ENCODE data around the gene S100A12. TPM values are rescaled to one million over a fixed set of nuclear protein-coding genes. Genes with fewer than 3 reads are reported as not detected.

Gene S100A12
- total and polyA plus RNA-seq, 2 donors (not counting 3 experiments of a cell fraction or from before 2014, with no cell fraction given), result not detected

DNA sequence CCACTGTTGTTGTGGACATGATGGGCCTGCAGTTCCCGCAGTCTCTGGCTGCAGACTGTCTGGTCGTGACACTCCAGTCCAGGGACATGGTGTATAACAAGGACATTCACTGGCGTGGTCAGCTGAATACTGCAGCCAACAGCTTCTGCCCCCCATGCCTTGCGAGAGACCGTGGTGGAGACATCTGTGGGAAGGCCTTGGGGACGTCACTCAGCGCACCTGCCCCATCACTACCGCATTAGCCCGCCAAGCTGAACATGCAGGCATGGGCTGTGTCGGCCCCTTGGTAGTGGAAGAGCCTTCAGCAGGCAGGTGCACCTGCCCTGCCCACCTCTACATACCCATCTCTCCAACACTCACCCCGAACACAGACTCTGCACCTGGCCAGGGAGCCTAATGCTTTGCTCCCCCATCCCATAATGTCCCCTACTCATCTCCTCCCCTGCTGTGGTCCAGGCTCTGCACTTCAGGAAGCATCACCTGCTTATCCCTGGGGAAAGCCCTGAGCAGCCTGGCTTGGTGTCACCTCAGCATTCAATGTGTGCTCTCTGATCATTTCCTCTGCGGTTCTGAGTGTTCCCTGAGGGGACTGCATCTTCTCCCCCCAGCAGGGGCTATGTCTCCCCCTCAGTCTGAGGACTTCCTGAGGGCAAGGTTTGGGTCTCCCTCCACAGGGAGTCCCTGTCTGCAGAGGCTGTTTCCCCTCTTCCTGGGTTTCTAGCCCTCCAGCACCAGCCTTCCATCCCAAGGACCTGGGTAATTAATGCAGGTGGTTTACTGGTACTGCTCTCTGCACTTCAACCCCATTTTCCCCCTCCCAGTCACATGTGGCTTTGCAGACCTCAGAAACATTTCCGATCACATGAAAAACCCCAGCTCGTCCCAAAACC is 30.0 kb downstream of the S100A12 start:
- no peak for FAIRE-seq
- Histone ChIP-seq H3K9me3 (replicated peaks; ENCODE audit: control insufficient read depth, insufficient read depth, low read length) (no peaks in the 10 kb centered on the region), H3K79me2 (ENCODE audit: control insufficient read depth, insufficient read depth, low read length) (no peaks in the 10 kb centered on the region), H3K9me1 (replicated peaks; ENCODE audit: control insufficient read depth, extremely low read depth, insufficient read depth, low read length) (no peaks in the 10 kb centered on the region), H3K27ac (ENCODE audit: insufficient read depth, low read depth, low read length) (no peak overlapping the region), H4K20me1 (replicated peaks; ENCODE audit: control insufficient read depth, extremely low read depth, insufficient read depth, low read length) (no peaks in the 10 kb centered on the region), H3K27me3 (ENCODE audit: control insufficient read depth in 2 of 2, insufficient read depth in 2 of 2, low read length in 2 of 2) (peaks cover 2 to 3% of the 10 kb centered on the region in 2 experiments), H3K4me1 (ENCODE audit: control insufficient read depth, extremely low read depth, insufficient read depth, low read length) (no peaks in the 10 kb centered on the region), H3K4me2 (ENCODE audit: insufficient read depth, low read length) (no peak overlapping the region), H3K4me3 (replicated peaks in 1 of 3; ENCODE audit: insufficient read depth in 1 of 3, low read depth in 1 of 3, low read length in 3 of 3) (no peak overlapping the region), H3K9ac (replicated peaks; ENCODE audit: extremely low read depth, insufficient read depth, low read length) (no peak overlapping the region), H2AFZ (ENCODE audit: low read depth, low read length) (no peak overlapping the region), H3K36me3 (ENCODE audit: control insufficient read depth in 2 of 2, extremely low read depth in 1 of 2, insufficient read depth in 2 of 2, low read length in 2 of 2) (no peaks in the 10 kb centered on the region)
- ChIA-PET CTCF (interaction anchor here (1.5 kb wide), 1 partner anchor 149 kb away, joined by 5 read pairs; no protein-coding TSS in a partner anchor), POLR2A (interaction anchor here (0.6 kb wide), 1 partner anchor 232 kb away, joined by 3 read pairs; no protein-coding TSS in a partner anchor)
- BruUV-seq (replicated peaks), result no TSS peak
- intact Hi-C loops (cut with micrococcal nuclease), result no loop called here
- no peak for DNase-seq (ENCODE audit: low read depth, low spot score)
- dilution Hi-C loops (cut with MboI; ENCODE audit: extremely low pct_ligation_motif_present, low sequenced_read_pairs), result no loop called here
- TF ChIP-seq, protein P1, sequence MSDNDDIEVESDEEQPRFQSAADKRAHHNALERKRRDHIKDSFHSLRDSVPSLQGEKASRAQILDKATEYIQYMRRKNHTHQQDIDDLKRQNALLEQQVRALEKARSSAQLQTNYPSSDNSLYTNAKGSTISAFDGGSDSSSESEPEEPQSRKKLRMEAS (IDR thresholded peaks at IDR 0.05; ENCODE audit: insufficient read depth, insufficient read length), result no peak
- TF ChIP-seq, protein P2, sequence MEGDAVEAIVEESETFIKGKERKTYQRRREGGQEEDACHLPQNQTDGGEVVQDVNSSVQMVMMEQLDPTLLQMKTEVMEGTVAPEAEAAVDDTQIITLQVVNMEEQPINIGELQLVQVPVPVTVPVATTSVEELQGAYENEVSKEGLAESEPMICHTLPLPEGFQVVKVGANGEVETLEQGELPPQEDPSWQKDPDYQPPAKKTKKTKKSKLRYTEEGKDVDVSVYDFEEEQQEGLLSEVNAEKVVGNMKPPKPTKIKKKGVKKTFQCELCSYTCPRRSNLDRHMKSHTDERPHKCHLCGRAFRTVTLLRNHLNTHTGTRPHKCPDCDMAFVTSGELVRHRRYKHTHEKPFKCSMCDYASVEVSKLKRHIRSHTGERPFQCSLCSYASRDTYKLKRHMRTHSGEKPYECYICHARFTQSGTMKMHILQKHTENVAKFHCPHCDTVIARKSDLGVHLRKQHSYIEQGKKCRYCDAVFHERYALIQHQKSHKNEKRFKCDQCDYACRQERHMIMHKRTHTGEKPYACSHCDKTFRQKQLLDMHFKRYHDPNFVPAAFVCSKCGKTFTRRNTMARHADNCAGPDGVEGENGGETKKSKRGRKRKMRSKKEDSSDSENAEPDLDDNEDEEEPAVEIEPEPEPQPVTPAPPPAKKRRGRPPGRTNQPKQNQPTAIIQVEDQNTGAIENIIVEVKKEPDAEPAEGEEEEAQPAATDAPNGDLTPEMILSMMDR (IDR thresholded peaks at IDR 0.05; ENCODE audit: extremely low read depth in 1 of 2, insufficient read depth in 1 of 2, low read depth in 1 of 2, low read length in 2 of 2), result no peak
- TF ChIP-seq POLR2A (IDR thresholded peaks at IDR 0.05; ENCODE audit: low read depth, low read length) (no peak), FOS (IDR thresholded peaks at IDR 0.05; ENCODE audit: borderline replicate concordance, insufficient read depth, low read length) (no peak), EZH2 (IDR thresholded peaks at IDR 0.05; ENCODE audit: borderline replicate concordance, low read depth, low read length, severe bottlenecking) (no peak), MYC (IDR thresholded peaks at IDR 0.05; ENCODE audit: low read depth, low read length) (no peak), POLR2AphosphoS5 (IDR thresholded peaks at IDR 0.05; ENCODE audit: insufficient read depth, low read depth, low read length) (no peak), GATA2 (IDR thresholded peaks at IDR 0.05; ENCODE audit: insufficient read depth, insufficient read length, low read depth, low read length) (no peak), JUN (IDR thresholded peaks at IDR 0.05; ENCODE audit: borderline replicate concordance, insufficient read depth, insufficient read length, low read depth) (no peak)
